ENCODE results near the gene TMEM143.
A peak's percentile ranks its signal among the peaks of the same experiment; 100 is the strongest.

TMEM143 gene

GRCh38 chr19:48353677-48354076, 10.1 kb downstream of the TMEM143 start:
- no peak for DNase-seq

GRCh38 chr19:48351341-48351752, 12.4 kb downstream of the TMEM143 start:
- no peak for DNase-seq

DNA sequence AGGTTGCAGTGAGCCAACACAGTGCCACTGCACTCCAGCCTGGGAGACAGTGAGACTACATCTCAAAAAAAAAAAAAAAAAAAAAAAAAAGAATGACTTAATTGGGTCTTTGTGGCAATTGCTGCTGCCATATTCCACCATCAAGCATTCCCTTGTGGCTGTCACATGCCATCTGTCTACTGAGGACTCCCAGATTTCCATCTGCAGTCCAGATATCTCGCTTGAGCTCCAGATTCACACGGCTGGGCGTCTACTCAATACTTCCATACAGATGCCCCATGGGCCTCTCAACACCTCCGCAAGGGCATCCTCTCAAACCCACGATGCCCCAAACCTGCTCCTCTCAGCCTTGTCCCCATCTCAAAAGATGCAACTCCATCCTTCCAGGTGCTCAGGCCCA, 12.9 kb downstream of the TMEM143 start:
- no peak for DNase-seq

GRCh38 chr19:48348737-48349136, 15.0 kb downstream of the TMEM143 start:
- DNase-seq: no peak

- no peak for DNase-seq
These were observed 15.7 kb downstream of the TMEM143 start for GRCh38 chr19:48348045-48348444.

GRCh38 chr19:48346191-48346590, 17.5 kb downstream of the TMEM143 start:
- no peak for DNase-seq

DNA sequence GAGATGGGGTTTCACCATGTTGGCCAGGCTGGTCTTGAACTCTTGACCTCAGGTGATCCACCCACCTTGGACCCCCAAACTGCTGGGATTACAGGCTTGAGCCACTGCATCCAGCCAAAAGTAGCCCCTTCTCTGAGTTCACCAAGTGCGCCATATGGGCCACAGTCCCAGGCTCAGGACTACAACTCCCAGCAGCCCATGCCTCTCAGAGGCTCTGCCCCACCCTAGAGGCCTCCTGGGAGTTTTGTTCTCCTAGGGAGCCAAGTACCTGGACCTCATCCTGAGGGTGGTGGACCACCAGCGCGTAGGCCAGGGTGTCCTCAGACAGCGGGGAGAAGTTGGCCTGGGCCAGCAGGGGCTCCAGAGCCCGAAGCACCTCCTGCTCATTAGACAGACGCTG, 18.8 kb downstream of the TMEM143 start:
- DNase-seq: no peak

DNA sequence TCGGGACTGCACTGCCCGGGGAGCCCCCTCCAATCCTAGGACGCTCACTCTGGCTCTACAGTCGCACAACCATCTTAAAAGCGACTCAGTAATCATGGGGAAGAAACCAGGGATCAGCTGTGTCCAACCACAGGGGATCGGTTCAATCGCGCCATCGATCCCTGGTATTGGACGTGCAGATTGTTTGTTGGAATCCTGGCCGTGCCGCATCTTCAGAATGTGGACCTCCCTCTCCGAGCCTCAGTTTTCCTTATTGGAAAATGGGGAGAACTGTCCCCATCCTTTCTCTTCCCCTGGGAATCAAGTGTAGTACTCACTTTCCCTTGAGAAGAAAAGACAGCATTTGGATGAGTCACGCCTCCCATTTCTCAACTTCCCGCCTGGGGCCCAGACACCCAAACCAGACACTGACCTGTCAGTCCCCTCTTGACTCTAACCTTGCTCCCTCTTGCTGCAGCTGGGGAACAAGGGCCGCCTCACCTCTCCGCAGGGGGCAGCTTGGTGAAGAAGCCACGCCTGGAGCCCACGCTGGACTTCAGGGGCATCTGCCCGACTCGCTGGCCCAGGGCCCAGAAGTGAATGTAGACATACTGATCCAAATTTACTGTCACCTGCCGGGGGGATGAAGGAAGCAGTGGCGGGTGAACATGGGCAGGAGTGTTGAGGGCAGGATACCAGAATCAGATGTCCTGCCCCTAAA, 20.7 kb downstream of the TMEM143 start:
- no peak for DNase-seq

GRCh38 chr19:48342414-48342738, 21.4 kb downstream of the TMEM143 start:
- no peak for DNase-seq

DNA sequence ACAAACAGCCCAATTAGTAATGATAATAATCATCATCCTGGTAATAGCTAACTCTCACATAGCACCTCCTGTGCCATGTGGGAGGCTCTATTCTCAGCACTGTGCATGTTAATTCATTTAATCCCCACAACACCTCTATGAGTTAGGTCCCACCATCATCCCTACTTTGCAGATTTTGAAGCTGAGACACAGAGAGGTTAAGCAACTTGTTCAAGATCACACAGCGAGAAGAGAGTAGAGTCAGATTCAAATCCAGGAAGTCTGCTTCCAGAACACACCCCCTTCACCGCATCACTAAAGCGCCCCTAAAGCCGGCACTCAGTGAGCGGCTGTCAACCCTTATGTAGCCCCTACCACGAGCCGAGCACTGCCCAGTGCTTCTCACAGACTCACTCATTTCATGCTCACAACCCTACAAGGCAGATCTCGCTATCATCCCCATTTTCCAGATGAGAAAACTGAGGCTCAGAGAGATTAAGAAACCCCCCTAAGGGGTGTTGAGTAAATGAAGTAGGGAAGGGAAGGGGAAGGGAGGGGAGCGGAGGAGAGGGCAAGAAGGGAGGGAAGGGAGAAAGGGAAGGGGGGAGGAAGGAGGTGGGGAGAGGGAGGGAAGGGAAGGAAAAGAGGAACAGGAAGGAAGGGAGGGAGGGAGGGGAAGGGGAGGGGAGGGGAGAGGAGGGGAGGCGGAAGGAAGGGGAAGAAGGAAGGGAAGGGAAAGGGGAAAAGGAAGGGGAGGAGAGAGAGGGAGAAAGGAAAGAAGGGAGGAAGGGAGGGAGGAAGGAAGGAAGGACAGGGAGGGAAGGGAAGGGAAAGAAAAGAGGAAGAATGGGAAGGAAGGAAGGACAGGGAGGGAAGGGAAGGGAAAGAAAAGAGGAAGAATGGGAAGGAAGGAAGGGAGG, 22.0 kb downstream of the TMEM143 start:
- DNase-seq: no peak

- peak; percentile 93 for DNase-seq
These were observed 22.7 kb downstream of the TMEM143 start for GRCh38 chr19:48340995-48341394.

- no peak for DNase-seq
These were observed 24.8 kb downstream of the TMEM143 start for GRCh38 chr19:48338802-48339503.

DNA sequence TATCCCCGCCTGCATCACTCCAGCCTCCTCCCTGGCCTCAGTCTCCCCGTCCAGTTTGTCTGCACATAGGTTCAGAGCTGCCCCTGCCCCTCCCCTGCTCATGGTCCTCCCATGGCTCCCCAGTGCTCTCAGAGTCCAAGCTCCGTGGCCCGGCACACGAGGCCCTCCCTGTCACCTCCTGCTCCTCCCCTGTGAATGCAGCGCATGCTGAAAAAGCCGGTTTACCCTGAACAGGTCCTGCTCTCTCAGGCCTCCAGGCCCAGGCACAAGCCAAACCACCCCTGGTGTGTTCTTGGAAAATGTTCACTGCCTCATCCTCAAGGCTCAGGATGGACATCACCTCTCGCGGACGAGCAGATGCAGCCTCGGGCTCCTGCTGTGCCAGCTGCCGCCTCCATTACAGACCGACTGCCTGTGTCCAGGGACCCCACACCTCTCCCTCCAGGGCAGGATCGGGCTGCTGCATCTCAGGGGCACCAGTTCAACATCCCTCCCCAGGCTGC, 25.4 kb downstream of the TMEM143 start:
- DNase-seq: no peak

DNA sequence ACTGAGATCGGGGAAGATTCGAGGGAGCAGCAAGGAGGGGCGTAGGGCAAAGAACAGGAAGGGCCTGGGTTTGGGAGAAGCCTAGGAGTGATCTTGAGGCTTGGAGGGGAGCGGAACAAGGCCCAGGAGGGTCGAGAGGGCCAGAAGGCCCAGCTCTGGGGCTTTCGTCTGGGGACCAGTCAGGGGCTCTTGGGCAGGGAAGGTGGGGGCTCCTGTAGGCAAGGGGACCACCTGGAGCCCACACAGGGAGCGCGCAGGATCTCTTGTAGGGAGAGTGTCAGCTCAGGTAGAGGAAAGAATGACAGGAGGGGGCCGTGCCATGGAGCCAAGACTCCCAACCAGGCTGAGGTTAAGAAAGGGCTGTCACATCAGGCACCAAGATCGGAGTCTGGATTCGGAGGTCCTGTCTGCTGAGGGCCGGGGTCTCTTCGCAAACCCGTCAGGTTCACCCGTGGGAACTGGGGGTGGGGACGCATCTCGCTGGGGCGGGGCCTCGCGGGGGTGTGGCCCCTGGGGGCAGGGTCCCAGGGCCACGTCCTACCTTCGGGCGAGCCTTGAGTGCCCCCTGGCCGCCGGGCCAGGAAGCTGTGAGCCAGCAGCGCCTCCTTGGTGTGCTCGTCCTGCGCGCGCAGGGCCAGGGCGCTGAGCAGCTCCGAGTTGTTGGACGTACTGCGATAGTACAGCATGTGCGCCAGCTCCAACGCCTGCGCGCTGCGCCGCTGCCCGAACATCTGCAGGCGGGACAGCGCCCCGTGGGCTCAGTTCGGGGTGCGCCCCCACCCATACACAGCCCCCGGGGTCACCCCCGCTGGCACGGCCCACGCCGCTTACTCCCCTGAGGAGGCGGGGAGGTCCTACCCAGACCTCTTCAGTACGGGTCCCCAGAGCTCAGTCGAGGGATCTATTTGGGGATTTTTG, 30.0 kb downstream of the TMEM143 start:
- peak; percentile 79 for DNase-seq

DNA sequence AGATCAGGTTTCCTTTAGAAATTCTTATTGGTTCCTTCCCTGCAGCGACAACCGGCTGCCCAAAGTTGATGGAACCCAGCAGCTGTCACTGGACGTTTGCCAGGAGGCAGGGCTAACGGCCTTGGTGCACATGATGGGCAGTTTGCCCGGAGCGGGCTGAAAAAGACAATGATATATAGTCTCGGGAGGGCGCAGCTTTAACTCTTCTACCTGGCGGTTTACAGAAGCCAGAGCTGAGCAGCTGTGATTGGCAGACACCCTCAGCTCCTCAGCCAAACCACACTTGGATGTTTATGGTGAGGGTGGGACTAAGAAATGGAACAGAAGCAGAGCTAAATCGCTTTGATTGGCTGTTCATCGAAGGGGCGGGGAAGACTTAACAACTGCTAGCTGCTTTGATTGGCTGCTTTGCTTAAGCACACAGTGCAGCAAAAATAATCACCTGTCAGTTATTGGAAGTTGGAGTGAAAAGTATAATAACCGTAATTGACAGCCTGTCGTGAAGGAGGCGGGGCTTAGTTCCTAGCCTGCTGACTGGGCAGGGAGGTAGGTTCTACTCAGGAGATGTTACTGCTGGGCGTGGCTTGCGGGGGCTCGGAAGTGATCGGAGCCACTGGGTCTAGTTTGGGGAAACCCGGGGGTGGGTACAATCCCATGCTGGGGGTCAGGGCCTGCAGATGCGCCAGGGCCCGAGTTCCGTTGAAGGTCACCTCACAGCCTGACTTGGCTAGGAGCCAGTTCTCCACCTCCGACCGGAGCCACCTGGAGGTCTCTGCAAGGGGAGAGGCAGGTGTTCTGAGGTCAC, 30.9 kb downstream of the TMEM143 start:
- peak; percentile 99 for DNase-seq

DNA sequence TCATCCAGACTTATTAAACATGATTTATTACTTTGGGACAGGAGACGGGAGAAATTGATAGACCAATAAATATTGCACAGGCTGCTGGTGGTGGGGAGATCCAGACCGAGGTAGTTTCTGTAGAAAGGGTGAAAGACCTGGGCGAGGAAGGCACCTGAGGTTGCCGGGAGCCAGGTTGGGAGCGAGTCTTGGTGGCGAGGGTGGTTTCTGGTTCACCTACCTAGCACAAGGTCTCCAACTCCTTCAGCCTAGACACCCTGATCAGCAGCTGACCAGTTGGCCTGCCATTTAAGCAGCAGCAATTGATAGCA, 31.4 kb downstream of the TMEM143 start:
- DNase-seq: no peak

DNA sequence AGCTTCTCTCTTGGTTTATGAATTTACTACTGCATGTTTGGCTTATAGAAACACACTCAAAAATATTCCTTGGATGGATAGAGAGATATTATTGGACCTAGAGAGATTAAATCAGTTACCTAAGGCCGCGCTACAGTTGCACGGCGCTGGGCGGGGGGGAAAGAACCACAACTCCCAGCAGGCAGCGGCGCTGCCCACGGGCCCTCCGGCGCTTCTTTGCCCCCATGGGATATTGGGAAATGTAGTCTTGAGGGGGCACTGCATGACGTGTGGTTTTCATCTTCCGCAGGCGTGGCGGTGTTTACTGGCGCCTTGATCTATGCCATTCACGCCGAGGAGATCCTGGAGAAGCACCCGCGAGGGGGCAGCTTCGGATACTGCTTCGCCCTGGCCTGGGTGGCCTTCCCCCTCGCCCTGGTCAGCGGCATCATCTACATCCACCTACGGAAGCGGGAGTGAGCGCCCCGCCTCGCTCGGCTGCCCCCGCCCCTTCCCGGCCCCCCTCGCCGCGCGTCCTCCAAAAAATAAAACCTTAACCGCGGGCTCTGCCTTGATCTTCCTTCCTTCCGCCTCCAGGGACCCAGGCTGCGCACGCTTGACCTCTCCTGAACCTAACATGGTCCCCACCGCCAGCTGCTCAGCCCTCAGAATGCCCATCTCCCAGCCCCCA, 33.6 kb downstream of the TMEM143 start:
- DNase-seq: peak; percentile 95

DNA sequence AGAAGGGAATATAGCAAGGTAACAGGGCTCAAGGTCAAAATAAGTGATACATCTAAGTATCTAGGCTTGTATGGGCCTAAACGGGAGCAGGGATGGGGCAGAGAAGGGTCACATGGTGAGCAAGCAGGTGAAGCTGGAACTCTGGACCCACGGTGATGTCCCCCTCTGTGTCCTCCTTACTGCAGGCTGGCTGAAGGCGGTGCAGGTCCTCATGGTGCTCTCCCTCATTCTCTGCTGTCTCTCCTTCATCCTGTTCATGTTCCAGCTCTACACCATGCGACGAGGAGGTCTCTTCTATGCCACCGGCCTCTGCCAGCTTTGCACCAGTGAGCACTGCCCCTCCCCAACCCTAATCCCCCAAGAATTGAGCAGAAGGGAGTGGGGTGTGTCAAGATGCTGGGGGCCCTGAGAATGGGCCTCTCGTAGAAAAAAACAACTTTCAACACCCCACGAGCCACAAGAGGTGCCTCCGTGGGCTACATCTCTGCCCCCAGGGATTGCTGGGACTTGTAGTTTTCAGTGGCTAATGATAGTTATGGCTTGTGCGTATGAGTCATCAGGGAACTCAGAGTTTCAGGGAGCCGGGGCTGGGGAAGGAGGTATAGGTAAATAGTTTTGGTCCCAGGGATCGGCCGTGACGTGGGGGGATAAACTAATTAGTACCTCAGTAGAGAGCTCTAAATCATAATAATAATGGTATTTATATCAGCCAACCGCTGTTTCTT, 34.4 kb downstream of the TMEM143 start:
- no peak for DNase-seq

- DNase-seq: no peak
These were observed 38.4 kb downstream of the TMEM143 start, which contains the start of gene EMP3 for GRCh38 chr19:48325265-48325910. EMP3 (plus strand) TSS chr19:48325552; CDS start chr19:48326845, 1,293 bp downstream.
